Prostate gland (tissue), 2 donors: ENCODE data around the gene CAPNS2. TPM values are rescaled to one million over a fixed set of nuclear protein-coding genes. Genes with fewer than 3 reads are reported as not detected.

Source experiments
- DNase-seq: peaks from one replicate; pipeline ENCODE4 v3.0.0-alpha.2; 2019; ENCODE audit warnings: low spot score
- H3K27ac ChIP-seq, 2 donors: fragments of 200-600 bp; sonication (generic); 2 replicates each; pipeline ENCODE4 v1.5.1; 2017 to 2019
- H3K27me3 ChIP-seq: fragments of 200-600 bp; sonication (generic); replicated peaks from 2 replicates; pipeline ENCODE4 v1.5.1; 2019; ENCODE audit not compliant: insufficient read depth
- H3K36me3 ChIP-seq, 2 donors: fragments of 200-600 bp; sonication (generic); 1 replicate in 1 of 2; 2 replicates in 1 of 2; pipeline versions ENCODE4 v1.5.1 to v1.8.1; 2017 to 2019
- H3K4me1 ChIP-seq: fragments of 200-600 bp; sonication (generic); replicated peaks from 2 replicates; pipeline ENCODE4 v1.5.1; 2019
- H3K4me3 ChIP-seq, 2 donors: fragments of 200-600 bp; sonication (generic); 2 replicates each; pipeline ENCODE4 v1.5.1; 2017 to 2019
- H3K9me3 ChIP-seq: fragments of 200-600 bp; sonication (generic); 2 replicates; pipeline ENCODE4 v1.5.1; 2017
- POLR2A ChIP-seq: fragments of 450-650 bp; IDR thresholded peaks from one replicate; pipeline ENCODE4 v1.6.1; 2016; ENCODE audit warnings: antibody characterized with exemption, mild to moderate bottlenecking
- POLR2AphosphoS5 ChIP-seq: sonication (generic); formaldehyde crosslinking; IDR thresholded peaks from one replicate; pipeline ENCODE4 v1.6.1; 2017; ENCODE audit warnings: antibody characterized with exemption
- WGBS: methylation state at CpG from one replicate; pipeline ENCODE4 v1.1.5; 2018; 5-methylcytosine and 5-hydroxymethylcytosine counted together
- intact Hi-C: fragments of 100-400 bp; cut with DNase I; formaldehyde crosslinking; loops from one replicate; pipeline ENCODE4 v1.14.2; 2022
- total RNA-seq, 2 donors: library from RNA; depleted of rRNA; stranded (reverse); fragments of >200 nt; gene quantifications; one replicate each; pipeline ENCODE4 v1.1.0, GENCODE V29; 2016
- TF ChIP-seq, protein P1 (sequence below), 4 experiments: fragments of 200-600 bp in 2 of 4; fragments of 450-650 bp in 2 of 4; sonication (generic) in 2 of 4; IDR thresholded peaks; 1 replicate in 3 of 4; 2 replicates in 1 of 4; pipeline ENCODE4 v1.5.1; 2016 to 2019; ENCODE audit warnings: antibody characterized with exemption in 4 of 4, mild to moderate bottlenecking in 2 of 4, moderate library complexity in 2 of 4

The CAPNS2 gene
- total RNA-seq, 2 donors from 2014 or later, result 1.9 TPM; not detected in 1

- TF ChIP-seq POLR2A (no peak), POLR2AphosphoS5 (no peak)
- TF ChIP-seq, protein P1, sequence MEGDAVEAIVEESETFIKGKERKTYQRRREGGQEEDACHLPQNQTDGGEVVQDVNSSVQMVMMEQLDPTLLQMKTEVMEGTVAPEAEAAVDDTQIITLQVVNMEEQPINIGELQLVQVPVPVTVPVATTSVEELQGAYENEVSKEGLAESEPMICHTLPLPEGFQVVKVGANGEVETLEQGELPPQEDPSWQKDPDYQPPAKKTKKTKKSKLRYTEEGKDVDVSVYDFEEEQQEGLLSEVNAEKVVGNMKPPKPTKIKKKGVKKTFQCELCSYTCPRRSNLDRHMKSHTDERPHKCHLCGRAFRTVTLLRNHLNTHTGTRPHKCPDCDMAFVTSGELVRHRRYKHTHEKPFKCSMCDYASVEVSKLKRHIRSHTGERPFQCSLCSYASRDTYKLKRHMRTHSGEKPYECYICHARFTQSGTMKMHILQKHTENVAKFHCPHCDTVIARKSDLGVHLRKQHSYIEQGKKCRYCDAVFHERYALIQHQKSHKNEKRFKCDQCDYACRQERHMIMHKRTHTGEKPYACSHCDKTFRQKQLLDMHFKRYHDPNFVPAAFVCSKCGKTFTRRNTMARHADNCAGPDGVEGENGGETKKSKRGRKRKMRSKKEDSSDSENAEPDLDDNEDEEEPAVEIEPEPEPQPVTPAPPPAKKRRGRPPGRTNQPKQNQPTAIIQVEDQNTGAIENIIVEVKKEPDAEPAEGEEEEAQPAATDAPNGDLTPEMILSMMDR (IDR thresholded peaks at IDR 0.05), result no peak
- intact Hi-C loops, result no loop called here
- no peaks in the 10 kb centered on the region for H3K27me3 ChIP-seq
- H3K36me3 ChIP-seq, result no peaks in the 10 kb centered on the region
- H3K4me1 ChIP-seq, result no peaks in the 10 kb centered on the region
- 73% methylated on average over 1 of the region's 1 CpG for WGBS
- DNase-seq, result no peak
- no peaks in the 10 kb centered on the region for H3K9me3 ChIP-seq
- no peak overlapping the region for H3K4me3 ChIP-seq
- H3K27ac ChIP-seq, result no peak overlapping the region
These were observed 9.0 kb downstream of the CAPNS2 start for GRCh38 chr16:55575496-55575895.

DNA sequence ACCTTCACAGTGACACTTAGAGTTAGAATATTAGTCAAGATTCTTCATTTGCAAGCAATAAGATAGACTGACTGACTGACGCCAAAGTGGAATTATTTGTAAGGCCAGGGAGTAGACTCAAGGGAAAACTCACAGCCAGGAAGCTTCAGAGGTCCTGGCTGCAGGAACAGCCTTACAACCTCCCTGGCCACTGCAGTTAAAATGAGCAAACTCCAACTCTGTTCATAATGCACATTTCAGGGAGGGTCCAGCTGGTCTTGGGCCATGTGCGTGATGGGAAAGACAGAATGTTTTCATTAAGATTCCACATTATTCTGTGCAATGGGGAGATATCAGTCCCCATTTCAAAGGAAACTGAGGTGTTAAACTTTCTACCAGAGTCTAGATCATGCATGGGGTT lies 9.9 kb downstream of the CAPNS2 start:
- Histone ChIP-seq H3K27me3 (no peaks in the 10 kb centered on the region), H3K9me3 (no peaks in the 10 kb centered on the region), H3K27ac (no peak overlapping the region), H3K36me3 (no peaks in the 10 kb centered on the region), H3K4me1 (no peaks in the 10 kb centered on the region), H3K4me3 (no peak overlapping the region)
- no peak for DNase-seq
- intact Hi-C loops, result no loop called here
- TF ChIP-seq, protein P1 (IDR thresholded peaks at IDR 0.05), result no peak
- no peak for TF ChIP-seq POLR2AphosphoS5
- 88% methylated on average over 2 of the region's 2 CpGs for WGBS

- no peaks in the 10 kb centered on the region for H3K27me3 ChIP-seq
- intact Hi-C loops, result no loop called here
- DNase-seq, result no peak
- no peaks in the 10 kb centered on the region for H3K4me1 ChIP-seq
- no peak overlapping the region for H3K27ac ChIP-seq
- H3K4me3 ChIP-seq, result no peak overlapping the region
- no peak for TF ChIP-seq POLR2AphosphoS5
- 86% methylated on average over 3 of the region's 3 CpGs for WGBS
- no peaks in the 10 kb centered on the region for H3K9me3 ChIP-seq
- no peaks in the 10 kb centered on the region for H3K36me3 ChIP-seq
These were observed 11.4 kb downstream of the CAPNS2 start for GRCh38 chr16:55577887-55578286.

DNA sequence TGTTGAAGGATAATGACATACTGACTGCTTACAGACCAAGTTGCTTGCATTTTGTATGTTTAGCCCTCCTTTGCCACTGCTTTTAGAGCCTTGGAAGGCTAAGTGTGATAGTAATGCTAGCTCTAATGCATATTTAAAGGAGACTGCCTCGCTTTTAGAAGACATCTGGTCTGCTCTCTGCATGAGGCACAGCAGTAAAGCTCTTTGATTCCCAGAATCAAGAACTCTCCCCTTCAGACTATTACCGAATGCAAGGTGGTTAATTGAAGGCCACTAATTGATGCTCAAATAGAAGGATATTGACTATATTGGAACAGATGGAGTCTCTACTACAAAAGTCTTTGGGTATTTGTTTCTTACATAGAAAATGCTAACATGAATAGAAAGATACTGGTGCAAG lies 19.1 kb downstream of the CAPNS2 start:
- H3K27me3 ChIP-seq, result no peaks in the 10 kb centered on the region
- 85% methylated on average over 2 of the region's 2 CpGs for WGBS
- DNase-seq, result no peak
- TF ChIP-seq POLR2AphosphoS5 (no peak), POLR2A (no peak)
- TF ChIP-seq, protein P1 (IDR thresholded peaks at IDR 0.05), result no peak
- no peaks in the 10 kb centered on the region for H3K4me1 ChIP-seq
- no peak overlapping the region for H3K27ac ChIP-seq
- no peaks in the 10 kb centered on the region for H3K36me3 ChIP-seq
- no peak overlapping the region for H3K4me3 ChIP-seq
- intact Hi-C loops, result no loop called here
- no peaks in the 10 kb centered on the region for H3K9me3 ChIP-seq

DNA sequence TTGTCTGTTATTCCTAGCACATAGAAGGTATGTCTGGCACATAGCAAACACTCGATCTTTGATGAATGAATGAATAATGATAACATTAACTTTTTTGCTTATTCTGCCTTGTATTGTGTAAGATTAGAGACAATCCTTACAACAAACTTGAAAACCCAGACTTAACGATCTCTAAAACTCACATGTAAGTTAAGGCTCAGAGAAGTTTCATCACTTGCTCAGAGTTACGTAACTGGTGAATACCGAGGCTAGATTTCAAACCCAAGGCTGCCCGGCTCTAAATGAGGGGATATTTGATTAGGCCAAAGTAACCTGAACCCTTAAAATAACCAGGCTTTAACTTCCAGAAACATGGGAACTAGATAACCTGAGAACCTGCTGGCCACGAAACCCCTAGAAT lies 22.3 kb downstream of the CAPNS2 start:
- no peak for DNase-seq
- no peak overlapping the region for H3K4me3 ChIP-seq
- H3K27me3 ChIP-seq, result no peaks in the 10 kb centered on the region
- H3K27ac ChIP-seq, result no peak overlapping the region
- no peaks in the 10 kb centered on the region for H3K4me1 ChIP-seq
- intact Hi-C loops, result no loop called here
- no peaks in the 10 kb centered on the region for H3K9me3 ChIP-seq
- TF ChIP-seq, protein P1 (IDR thresholded peaks at IDR 0.05), result no peak
- TF ChIP-seq POLR2A (no peak), POLR2AphosphoS5 (no peak)
- no peaks in the 10 kb centered on the region for H3K36me3 ChIP-seq
- 85% methylated on average over 6 of the region's 6 CpGs for WGBS
